IPS-15b (cell line): ENCODE data around the gene TSPAN18.

Experiments
- H3K27me3 ChIP-seq: one replicate; pipeline ENCODE4 v1.6.1; 2013; ENCODE audit warnings: low read length; ENCODE audit not compliant: control insufficient read depth, insufficient read depth
- H3K36me3 ChIP-seq: one replicate; pipeline ENCODE4 v1.6.1; 2013; ENCODE audit warnings: low read length; ENCODE audit not compliant: control insufficient read depth, insufficient read depth
- H3K4me1 ChIP-seq: one replicate; pipeline ENCODE4 v1.6.1; 2013; ENCODE audit warnings: mild to moderate bottlenecking, low read length; ENCODE audit not compliant: control insufficient read depth, insufficient read depth
- H3K4me3 ChIP-seq: one replicate; pipeline ENCODE4 v1.5.1; 2013; ENCODE audit warnings: low read depth, low read length
- H3K9ac ChIP-seq: one replicate; pipeline ENCODE4 v1.6.1; 2013; ENCODE audit warnings: low read depth, mild to moderate bottlenecking, low read length
- H3K9me3 ChIP-seq: one replicate; pipeline ENCODE4 v1.6.1; 2013; ENCODE audit warnings: mild to moderate bottlenecking, low read length; ENCODE audit not compliant: control insufficient read depth, insufficient read depth

The TSPAN18 gene

GRCh38 chr11:44814881-44815592 lies 88.3 kb downstream of the TSPAN18 start:
- Histone ChIP-seq H3K4me1 (no peaks in the 10 kb centered on the region), H3K36me3 (peaks cover 2% of the 10 kb centered on the region), H3K27me3 (no peaks in the 10 kb centered on the region), H3K9ac (no peak overlapping the region), H3K9me3 (no peaks in the 10 kb centered on the region), H3K4me3 (no peak overlapping the region)

- no peak overlapping the region for H3K9ac ChIP-seq
- H3K36me3 ChIP-seq = peaks cover 2% of the 10 kb centered on the region
- H3K4me1 ChIP-seq = no peaks in the 10 kb centered on the region
- H3K9me3 ChIP-seq = no peaks in the 10 kb centered on the region
- no peaks in the 10 kb centered on the region for H3K27me3 ChIP-seq
- H3K4me3 ChIP-seq = no peak overlapping the region
These were observed 89.2 kb downstream of the TSPAN18 start for GRCh38 chr11:44815917-44816456.

- H3K27me3 ChIP-seq = peaks cover 2% of the 10 kb centered on the region
- H3K36me3 ChIP-seq = peaks cover 2% of the 10 kb centered on the region
- no peak overlapping the region for H3K4me3 ChIP-seq
- no peaks in the 10 kb centered on the region for H3K9me3 ChIP-seq
- no peaks in the 10 kb centered on the region for H3K4me1 ChIP-seq
- H3K9ac ChIP-seq = no peak overlapping the region
These were observed 90.0 kb downstream of the TSPAN18 start for GRCh38 chr11:44816761-44817160.

GRCh38 chr11:44817207-44817949 lies 90.6 kb downstream of the TSPAN18 start:
- H3K9me3 ChIP-seq = no peaks in the 10 kb centered on the region
- H3K9ac ChIP-seq = no peak overlapping the region
- peaks cover 2% of the 10 kb centered on the region for H3K27me3 ChIP-seq
- peaks cover 2% of the 10 kb centered on the region for H3K36me3 ChIP-seq
- no peaks in the 10 kb centered on the region for H3K4me1 ChIP-seq
- H3K4me3 ChIP-seq = no peak overlapping the region

- no peaks in the 10 kb centered on the region for H3K4me1 ChIP-seq
- no peaks in the 10 kb centered on the region for H3K9me3 ChIP-seq
- H3K36me3 ChIP-seq = peaks cover 2% of the 10 kb centered on the region
- no peak overlapping the region for H3K9ac ChIP-seq
- peaks cover 2% of the 10 kb centered on the region for H3K27me3 ChIP-seq
- H3K4me3 ChIP-seq = no peak overlapping the region
These were observed 91.3 kb downstream of the TSPAN18 start for GRCh38 chr11:44818110-44818509.

- no peaks in the 10 kb centered on the region for H3K9me3 ChIP-seq
- no peak overlapping the region for H3K9ac ChIP-seq
- peaks cover 8% of the 10 kb centered on the region for H3K4me1 ChIP-seq
- no peak overlapping the region for H3K4me3 ChIP-seq
- H3K27me3 ChIP-seq = peaks cover 2% of the 10 kb centered on the region
- peaks cover 2% of the 10 kb centered on the region for H3K36me3 ChIP-seq
These were observed 92.6 kb downstream of the TSPAN18 start for GRCh38 chr11:44819346-44819745.

- Histone ChIP-seq H3K27me3 (peaks cover 18% of the 10 kb centered on the region), H3K9ac (no peak overlapping the region), H3K4me3 (no peak overlapping the region), H3K9me3 (no peaks in the 10 kb centered on the region), H3K4me1 (peaks cover 20% of the 10 kb centered on the region), H3K36me3 (peaks cover 2% of the 10 kb centered on the region)
These were observed 95.6 kb downstream of the TSPAN18 start for GRCh38 chr11:44822369-44822768.

GRCh38 chr11:44823006-44823405 lies 96.2 kb downstream of the TSPAN18 start:
- H3K4me1 ChIP-seq = peaks cover 20% of the 10 kb centered on the region
- no peak overlapping the region for H3K9ac ChIP-seq
- no peaks in the 10 kb centered on the region for H3K36me3 ChIP-seq
- H3K27me3 ChIP-seq = peaks cover 21% of the 10 kb centered on the region
- H3K4me3 ChIP-seq = no peak overlapping the region
- no peaks in the 10 kb centered on the region for H3K9me3 ChIP-seq

GRCh38 chr11:44823868-44824267 lies 97.1 kb downstream of the TSPAN18 start:
- no peaks in the 10 kb centered on the region for H3K9me3 ChIP-seq
- no peak overlapping the region for H3K9ac ChIP-seq
- peaks cover 25% of the 10 kb centered on the region for H3K27me3 ChIP-seq
- H3K36me3 ChIP-seq = no peaks in the 10 kb centered on the region
- H3K4me3 ChIP-seq = no peak overlapping the region
- peaks cover 20% of the 10 kb centered on the region for H3K4me1 ChIP-seq

GRCh38 chr11:44824300-44824704 lies 97.5 kb downstream of the TSPAN18 start:
- H3K36me3 ChIP-seq = no peaks in the 10 kb centered on the region
- peaks cover 20% of the 10 kb centered on the region for H3K4me1 ChIP-seq
- H3K9ac ChIP-seq = no peak overlapping the region
- H3K27me3 ChIP-seq = peaks cover 25% of the 10 kb centered on the region
- H3K9me3 ChIP-seq = no peaks in the 10 kb centered on the region
- no peak overlapping the region for H3K4me3 ChIP-seq

- H3K27me3 ChIP-seq = peaks cover 25% of the 10 kb centered on the region
- no peak overlapping the region for H3K4me3 ChIP-seq
- no peaks in the 10 kb centered on the region for H3K36me3 ChIP-seq
- H3K9ac ChIP-seq = no peak overlapping the region
- peaks cover 20% of the 10 kb centered on the region for H3K4me1 ChIP-seq
- no peaks in the 10 kb centered on the region for H3K9me3 ChIP-seq
These were observed 98.5 kb downstream of the TSPAN18 start for GRCh38 chr11:44825058-44825785.
